Occipital lobe (tissue), 2 donors: Measurements from ENCODE around the gene SAE1. TPM values are rescaled to one million over a fixed set of nuclear protein-coding genes. Genes with fewer than 3 reads are reported as not detected.

ENCODE experiments used
- DNase-seq: peaks from one replicate; lab custom pipeline; 2025; lab: John Stamatoyannopoulos, UW
- total RNA-seq: library from RNA; depleted of rRNA; stranded (reverse); fragments of >200 nt; gene quantifications from one replicate; pipeline ENCODE4 v1.2.3, GENCODE V29; 2014

The SAE1 gene
- total RNA-seq, 1 donor from 2014 or later: 76.3 TPM

GRCh38 chr19:47210689-47211316, 80.2 kb downstream of the SAE1 start:
- DNase-seq: peak; percentile 20

- no peak for DNase-seq
Measured at GRCh38 chr19:47215581-47215980, 84.9 kb downstream of the SAE1 start.

GRCh38 chr19:47221080-47221841, 90.6 kb downstream of the SAE1 start:
- DNase-seq: no peak

GRCh38 chr19:47221890-47222289, 91.3 kb downstream of the SAE1 start:
- no peak for DNase-seq

GRCh38 chr19:47225746-47226425, 95.3 kb downstream of the SAE1 start:
- peak; percentile 73 for DNase-seq

- peak; percentile 64 for DNase-seq
Measured at GRCh38 chr19:47226426-47227351, 96.1 kb downstream of the SAE1 start.

- DNase-seq: peak; percentile 40
Measured at GRCh38 chr19:47227352-47228167, 96.9 kb downstream of the SAE1 start.

- DNase-seq: no peak
Measured at GRCh38 chr19:47228168-47228936, 97.7 kb downstream of the SAE1 start.

- no peak for DNase-seq
Measured at GRCh38 chr19:47228937-47229675, 98.5 kb downstream of the SAE1 start.

- peak; percentile 38 for DNase-seq
Measured at GRCh38 chr19:47229676-47230053, 99.0 kb downstream of the SAE1 start.

- peak; percentile 21 for DNase-seq
Measured at GRCh38 chr19:47230054-47230920, 99.7 kb downstream of the SAE1 start.

- no peak for DNase-seq
Measured at GRCh38 chr19:47230921-47231214, 100.2 kb downstream of the SAE1 start, which contains the start of gene BBC3. BBC3 (minus strand) TSS chr19:47231199; CDS start chr19:47228431, 2,768 bp downstream.

GRCh38 chr19:47231215-47232054, 100.8 kb downstream of the SAE1 start:
- peak; percentile 82 for DNase-seq

GRCh38 chr19:47232422-47233211, 102.0 kb downstream of the SAE1 start:
- no peak for DNase-seq

GRCh38 chr19:47236072-47236675, 105.5 kb downstream of the SAE1 start:
- no peak for DNase-seq

- DNase-seq: no peak
Measured at GRCh38 chr19:47239152-47239551, 108.5 kb downstream of the SAE1 start.
